Fibroblast of skin of scalp (primary cell): ENCODE results near the gene CMTM2.
A peak's percentile ranks its signal among the peaks of the same experiment; 100 is the strongest.
"Not testable (repeated sequence)": the region's sequence is repeated elsewhere in the genome, so short reads cannot be mapped to it uniquely, and the experiment has no call there.

Experiments
- DNase-seq: peaks from one replicate; pipeline ENCODE4 v3.0.0-alpha.2; 2013

The CMTM2 gene

DNA sequence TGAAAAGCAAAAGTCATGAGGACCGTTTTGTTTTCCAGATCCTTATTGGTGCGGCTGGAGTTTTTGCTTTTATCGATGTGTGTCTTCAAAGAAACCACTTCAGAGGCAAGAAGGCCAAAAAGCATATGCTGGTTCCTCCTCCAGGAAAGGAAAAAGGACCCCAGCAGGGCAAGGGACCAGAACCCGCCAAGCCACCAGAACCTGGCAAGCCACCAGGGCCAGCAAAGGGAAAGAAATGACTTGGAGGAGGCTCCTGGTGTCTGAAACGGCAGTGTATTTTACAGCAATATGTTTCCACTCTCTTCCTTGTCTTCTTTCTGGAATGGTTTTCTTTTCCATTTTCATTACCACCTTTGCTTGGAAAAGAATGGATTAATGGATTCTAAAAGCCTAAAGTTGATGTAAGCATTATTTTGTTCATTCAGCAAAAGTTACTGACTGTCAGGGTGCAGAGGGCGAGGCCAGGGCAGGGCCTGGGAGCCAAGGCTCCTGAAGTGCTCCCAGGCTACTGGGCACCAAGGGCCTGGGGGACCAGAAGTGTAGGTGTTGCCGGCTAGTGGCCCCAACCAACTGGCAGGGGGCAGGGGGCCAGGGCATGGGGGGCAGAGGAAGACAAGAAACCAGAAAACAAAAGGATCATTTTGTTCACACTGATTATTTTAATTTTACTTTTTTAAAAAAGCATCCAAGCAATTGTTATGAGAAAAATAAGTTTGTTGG lies 8.8 kb downstream of the CMTM2 start:
- DNase-seq = no peak

DNA sequence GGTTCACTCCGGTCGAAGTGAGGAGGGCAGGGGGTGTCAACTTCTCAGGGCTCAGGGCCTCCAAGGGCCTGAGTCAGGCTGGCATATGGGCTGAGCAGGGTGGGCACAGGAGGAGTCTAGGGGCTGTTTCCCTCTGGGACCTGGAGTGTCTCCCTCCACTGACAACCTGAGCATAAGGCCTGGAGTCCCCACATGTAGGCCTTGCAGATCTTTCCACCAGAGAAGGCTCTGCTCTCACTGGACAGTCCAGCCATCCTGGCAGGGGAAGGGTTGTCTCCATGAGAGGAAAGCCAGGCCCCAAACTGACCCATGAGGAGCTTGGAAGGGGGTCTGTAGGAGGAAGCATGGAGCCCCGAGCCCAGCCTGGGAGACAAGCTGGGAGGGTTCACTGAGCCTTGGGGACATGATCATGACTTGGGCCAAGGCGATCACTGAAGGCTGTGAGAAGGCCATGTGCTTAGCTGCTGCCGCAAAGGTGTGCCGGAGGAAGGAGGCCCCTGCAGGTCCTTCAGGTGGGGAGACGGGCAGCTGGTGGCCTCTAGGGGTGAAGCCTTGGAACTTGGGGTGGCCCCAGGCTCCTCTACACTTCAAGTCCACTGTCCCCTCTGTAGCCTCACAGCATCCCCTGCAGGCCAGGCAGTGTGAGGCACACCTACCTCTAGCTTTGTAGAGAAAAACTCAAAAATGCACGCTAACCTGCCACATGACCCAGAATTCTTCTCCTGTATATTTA lies 9.9 kb downstream of the CMTM2 start:
- DNase-seq = no peak

GRCh38 chr16:66590322-66590721 lies 11.1 kb downstream of the CMTM2 start:
- no peak for DNase-seq

- DNase-seq = no peak
These were observed 11.8 kb downstream of the CMTM2 start for GRCh38 chr16:66591018-66591417.

- DNase-seq = no peak
These were observed 13.0 kb downstream of the CMTM2 start for GRCh38 chr16:66592241-66592640.

- DNase-seq = no peak
These were observed 13.6 kb downstream of the CMTM2 start for GRCh38 chr16:66592814-66593213.

DNA sequence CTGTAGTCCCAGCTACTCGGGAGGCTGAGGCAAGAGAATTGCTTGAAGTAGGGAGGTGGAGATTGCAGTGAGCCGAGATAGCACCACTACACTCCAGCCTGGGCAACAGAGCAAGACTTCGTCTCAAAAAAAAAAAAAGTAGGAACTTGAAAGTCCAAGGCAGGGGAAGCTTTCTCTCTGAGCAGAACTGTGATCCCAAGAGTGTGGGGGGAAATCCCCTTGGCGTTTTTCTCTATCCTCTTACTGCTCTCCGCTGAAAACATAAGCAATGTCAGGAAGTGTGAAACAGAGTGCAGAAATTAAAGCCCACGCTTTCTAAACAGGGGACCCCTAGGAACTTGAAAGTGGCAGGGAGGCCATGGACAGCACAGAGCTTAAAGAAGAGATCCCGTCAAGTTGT lies 15.5 kb downstream of the CMTM2 start:
- DNase-seq = no peak

DNA sequence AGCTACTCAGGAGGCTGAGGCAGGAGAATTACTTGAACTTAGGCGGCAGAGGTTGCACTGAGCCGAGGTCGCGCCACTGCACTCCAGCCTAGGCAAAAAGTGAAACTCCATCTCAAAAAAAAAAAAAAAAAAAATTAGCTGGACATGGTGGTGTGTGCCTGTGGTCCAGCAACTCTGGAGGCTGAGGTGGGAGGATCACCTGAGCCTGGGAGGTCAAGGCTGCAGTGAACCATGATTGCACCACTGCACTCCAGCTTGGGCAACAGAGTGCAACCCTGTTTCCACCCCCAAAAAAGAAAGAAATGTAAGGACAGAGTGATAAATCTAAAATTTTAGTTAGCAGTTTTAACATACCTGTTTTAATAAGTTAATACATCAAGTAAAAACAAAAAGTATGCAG lies 17.3 kb downstream of the CMTM2 start:
- not testable (repeated sequence) for DNase-seq

GRCh38 chr16:66596986-66597848 lies 18.0 kb downstream of the CMTM2 start:
- no peak for DNase-seq

GRCh38 chr16:66598111-66598510 lies 18.8 kb downstream of the CMTM2 start:
- no peak for DNase-seq

DNA sequence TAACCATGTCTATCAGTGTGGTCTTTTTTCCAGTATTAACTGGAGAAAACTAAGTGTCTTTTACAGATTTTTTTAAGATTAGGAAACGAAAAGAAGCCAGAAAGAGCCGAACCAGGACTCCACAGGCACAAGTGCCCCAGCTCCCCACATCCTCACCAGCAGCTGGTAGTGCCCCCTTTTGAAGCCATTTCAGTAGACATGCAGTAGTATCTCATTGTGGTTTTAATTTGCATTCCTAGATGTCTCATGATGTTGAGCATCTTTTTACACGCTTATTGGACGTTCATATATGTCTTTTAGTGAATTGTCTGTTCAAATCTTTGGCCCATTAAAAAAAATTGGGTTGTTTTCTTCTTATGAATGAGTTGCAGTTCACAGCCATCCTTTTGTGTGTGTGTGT lies 20.5 kb downstream of the CMTM2 start:
- DNase-seq = no peak

DNA sequence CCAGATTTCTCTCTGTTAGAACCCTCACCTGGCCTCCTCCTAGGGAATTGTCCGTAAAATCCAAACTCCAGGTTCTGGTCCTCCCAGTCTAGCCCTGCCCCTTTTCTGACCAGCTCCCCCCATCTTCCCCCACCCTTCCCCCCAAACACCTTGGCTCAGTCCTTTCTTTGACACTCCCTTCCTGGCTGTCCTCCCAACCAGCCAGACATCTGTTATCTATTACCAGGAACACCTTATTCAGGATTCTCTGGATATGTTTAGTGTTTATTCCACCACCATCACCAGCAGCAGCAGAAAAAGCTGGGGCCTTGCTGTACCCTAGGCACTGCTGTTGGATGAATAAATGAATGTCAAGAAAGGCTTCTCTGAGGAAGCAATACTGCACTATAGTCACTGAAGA lies 21.2 kb downstream of the CMTM2 start:
- no peak for DNase-seq

- DNase-seq = no peak
These were observed 22.2 kb downstream of the CMTM2 start for GRCh38 chr16:66601471-66601870.

DNA sequence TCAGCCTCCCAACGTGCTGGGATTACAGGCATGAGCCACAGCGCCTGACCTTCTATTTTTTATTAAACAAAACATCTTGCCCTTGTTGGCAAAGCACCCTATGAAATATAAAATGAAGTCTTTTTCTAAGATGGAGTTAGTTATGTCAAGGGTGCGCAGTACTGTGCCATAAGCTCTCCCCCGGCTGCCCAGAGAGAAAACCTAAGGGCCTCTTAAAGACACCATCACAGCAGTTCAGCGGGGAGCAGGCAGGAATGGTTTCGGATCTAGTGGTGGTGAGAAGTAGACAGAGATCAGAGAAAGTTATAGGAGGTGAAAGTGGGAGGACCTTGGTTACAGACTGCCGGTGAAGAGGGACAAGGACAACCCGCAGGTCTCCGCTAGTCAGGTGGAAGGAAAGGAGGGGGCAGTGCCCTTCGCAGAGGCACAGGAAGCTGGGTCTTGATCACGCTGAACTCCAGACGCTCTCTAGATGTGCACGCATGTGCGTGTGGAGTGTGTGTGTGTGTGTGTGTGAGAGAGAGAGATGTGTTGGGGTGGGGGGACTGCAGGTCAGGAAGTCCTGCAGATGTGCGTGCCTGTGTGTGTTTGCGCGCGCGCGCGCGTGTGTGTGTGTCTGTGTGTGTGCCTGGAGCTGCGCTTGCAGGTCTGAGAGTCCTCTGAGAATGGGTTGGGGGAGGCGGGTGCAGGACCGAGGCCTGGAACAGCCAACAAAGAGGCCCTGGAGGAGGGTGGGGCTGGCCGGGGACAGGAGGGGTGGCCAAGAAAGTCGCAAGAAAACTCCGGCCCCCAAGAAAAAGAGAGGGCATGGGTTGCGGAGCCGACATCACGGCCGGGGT lies 24.5 kb downstream of the CMTM2 start:
- peak; percentile 64 for DNase-seq

GRCh38 chr16:66604376-66605176 lies 25.3 kb downstream of the CMTM2 start, which contains the start of gene CMTM3:
TSS of gene CMTM3 (plus strand) at chr16:66604704. CDS start at chr16:66604806, 102 bp downstream.
- peak; percentile 69 for DNase-seq

DNA sequence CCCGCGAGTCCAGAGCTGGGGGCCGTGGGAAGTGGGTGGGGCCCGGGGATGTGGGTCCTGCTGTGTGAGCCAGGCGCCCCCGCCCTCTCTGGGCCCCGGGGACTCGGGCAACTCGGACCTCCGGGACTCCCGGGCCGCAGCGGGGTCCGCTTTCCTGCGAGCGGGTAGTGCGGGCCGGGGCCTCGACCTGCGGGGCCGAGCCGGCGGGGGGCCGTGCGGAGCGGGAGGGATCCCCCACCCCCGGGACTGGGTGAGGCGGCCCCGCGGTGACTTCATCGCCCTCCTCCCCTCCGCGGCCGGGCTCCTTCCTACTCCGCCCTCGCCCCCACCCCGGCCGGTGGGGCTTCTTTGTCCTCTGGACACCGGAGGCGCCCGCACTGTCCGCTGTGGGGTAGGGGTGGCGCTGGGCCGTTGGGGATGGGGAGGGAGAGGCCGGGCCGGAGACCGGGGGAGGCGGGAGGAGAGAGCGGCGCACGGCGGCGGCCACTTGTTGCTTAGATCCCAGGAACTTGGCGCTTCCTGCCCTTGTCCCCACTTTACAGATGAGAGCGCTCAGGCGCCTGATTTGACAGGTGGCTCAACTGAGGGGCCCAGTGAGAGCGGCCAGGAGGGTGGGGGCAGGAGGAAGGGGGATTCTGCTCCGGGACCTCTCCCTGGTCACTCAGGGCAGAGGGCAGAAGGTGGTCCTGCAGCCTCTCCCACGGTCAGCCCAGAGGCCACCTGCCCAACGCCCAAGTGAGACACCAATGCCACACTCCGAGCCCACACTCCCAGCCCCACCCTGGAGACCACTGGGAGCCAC lies 26.1 kb downstream of the CMTM2 start:
- peak; percentile 48 for DNase-seq

GRCh38 chr16:66605979-66606751 lies 26.9 kb downstream of the CMTM2 start:
- DNase-seq = no peak

GRCh38 chr16:66608241-66609138 lies 29.2 kb downstream of the CMTM2 start:
- peak; percentile 86 for DNase-seq

GRCh38 chr16:66609139-66609510 lies 29.9 kb downstream of the CMTM2 start:
- no peak for DNase-seq
